Measurements from ENCODE around the gene CDK11B. TPM values are rescaled to one million over a fixed set of nuclear protein-coding genes. Genes with fewer than 3 reads are reported as not detected.

CDK11B gene
- total RNA-seq, 4 donors from 2014 or later = 12.8 to 23.7 (median 15.0) TPM

- WGBS, 2 donors = 94 to 96% methylated on average over 4 to 5 of the region's 9 CpGs
- H3K4me3 ChIP-seq (replicated peaks in 1 of 3) = no peak overlapping the region
Observed at GRCh38 chr1:1618396-1619068, 40.3 kb downstream of the CDK11B start.

DNA sequence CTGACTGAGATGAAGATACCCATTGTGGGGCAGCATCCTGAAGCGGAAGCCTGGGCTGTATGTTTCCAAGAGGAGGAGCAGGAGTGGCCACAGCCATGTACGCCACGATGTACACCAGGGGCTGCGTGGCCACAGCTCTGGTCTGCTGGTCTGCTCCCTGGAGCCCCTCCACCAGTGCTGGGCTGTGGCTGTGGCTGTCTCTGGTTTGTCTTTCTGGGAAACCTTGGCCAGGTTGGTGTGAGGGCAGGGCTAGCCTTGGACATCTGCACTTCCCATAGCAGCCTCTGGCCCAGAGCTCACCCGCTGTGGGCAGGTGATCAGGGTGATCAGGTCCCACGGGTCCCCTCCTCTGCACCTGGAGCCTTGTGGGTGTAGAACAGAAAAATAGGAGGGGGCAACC lies 40.9 kb downstream of the CDK11B start:
- intact Hi-C loops (cut with DNase I) = no loop called here
- DNase-seq = no peak
- no peak for TF ChIP-seq CTCF (IDR thresholded peaks at IDR 0.05)
- TF ChIP-seq POLR2A (IDR thresholded peaks at IDR 0.05) = no peak
- no peak overlapping the region for H3K4me3 ChIP-seq (replicated peaks in 1 of 3)
- WGBS, 2 donors = 91 to 96% methylated on average over 5 to 6 of the region's 6 CpGs
- H3K36me3 ChIP-seq = peaks cover 0 to 10% of the 10 kb centered on the region in 2 donors
- peaks cover 24 to 26% of the 10 kb centered on the region in 2 donors for H3K4me1 ChIP-seq
- H3K27me3 ChIP-seq = no peaks in the 10 kb centered on the region
- no peak overlapping the region for H3K27ac ChIP-seq
- no peaks in the 10 kb centered on the region for H3K9me3 ChIP-seq

More at GRCh38 chr1:1618396-1619068, 40.3 kb downstream of the CDK11B start:
- intact Hi-C loops (cut with DNase I) = no loop called here
- H3K27ac ChIP-seq = no peak overlapping the region
- H3K27me3 ChIP-seq = no peaks in the 10 kb centered on the region
- H3K36me3 ChIP-seq = peaks cover 0 to 10% of the 10 kb centered on the region in 2 donors
- peaks cover 20% of the 10 kb centered on the region in 2 donors for H3K4me1 ChIP-seq
- DNase-seq = no peak
- TF ChIP-seq CTCF (IDR thresholded peaks at IDR 0.05) (no peak), POLR2A (IDR thresholded peaks at IDR 0.05) (no peak)
- no peaks in the 10 kb centered on the region for H3K9me3 ChIP-seq

GRCh38 chr1:1617516-1617915 lies 41.3 kb downstream of the CDK11B start:
- peaks cover 27 to 30% of the 10 kb centered on the region in 2 donors for H3K4me1 ChIP-seq
- DNase-seq = no peak
- 96% methylated on average over 11 of the region's 11 CpGs for WGBS, 2 donors
- H3K27me3 ChIP-seq = no peaks in the 10 kb centered on the region
- H3K4me3 ChIP-seq (replicated peaks in 1 of 3) = no peak overlapping the region
- no peaks in the 10 kb centered on the region for H3K9me3 ChIP-seq
- no peak overlapping the region for H3K27ac ChIP-seq
- no peak for TF ChIP-seq CTCF (IDR thresholded peaks at IDR 0.05)
- no peak for TF ChIP-seq POLR2A (IDR thresholded peaks at IDR 0.05)
- intact Hi-C loops (cut with DNase I) = no loop called here
- peaks cover 0 to 10% of the 10 kb centered on the region in 2 donors for H3K36me3 ChIP-seq

DNA sequence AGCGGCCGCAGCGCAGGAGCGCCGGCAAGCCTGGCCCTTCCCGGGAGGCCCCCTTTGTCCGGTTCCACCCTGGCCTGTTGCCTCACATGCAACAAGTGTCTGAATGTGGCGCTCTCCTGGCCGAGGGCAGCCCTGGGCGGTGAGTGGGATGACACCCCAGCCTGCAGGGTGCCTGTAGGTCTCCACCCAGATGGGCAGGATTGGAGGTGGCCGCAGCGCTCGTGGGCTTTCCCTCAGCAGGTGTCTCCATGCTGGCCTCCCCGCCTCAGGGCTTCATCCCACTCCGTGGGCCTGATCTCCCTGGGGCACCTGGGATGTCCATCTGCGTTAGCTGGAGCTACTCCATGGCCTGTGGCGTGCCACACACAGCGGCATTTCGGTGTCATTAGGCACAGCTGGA lies 42.0 kb downstream of the CDK11B start:
- peaks cover 31 to 36% of the 10 kb centered on the region in 2 donors for H3K4me1 ChIP-seq
- whole genome bisulfite sequencing, 2 donors = 81% methylated on average over 7 to 8 of the region's 19 CpGs
- peak overlapping the region in 1 of 3 donors; percentile 91 for H3K4me3 ChIP-seq (replicated peaks in 1 of 3)
- intact Hi-C loops (cut with DNase I) = no loop called here
- peaks cover 0 to 10% of the 10 kb centered on the region in 2 donors for H3K36me3 ChIP-seq
- no peak overlapping the region for H3K27ac ChIP-seq
- TF ChIP-seq POLR2A (IDR thresholded peaks at IDR 0.05) = no peak
- TF ChIP-seq CTCF (IDR thresholded peaks at IDR 0.05) = no peak
- no peak for DNase-seq
- no peaks in the 10 kb centered on the region for H3K9me3 ChIP-seq
- H3K27me3 ChIP-seq = no peaks in the 10 kb centered on the region

- Histone ChIP-seq H3K4me3 (replicated peaks in 1 of 3) (peak overlapping the region; percentile 50 to 100 (median 91)), H3K4me1 (peaks cover 31 to 42% of the 10 kb centered on the region in 2 donors), H3K27me3 (no peaks in the 10 kb centered on the region), H3K9me3 (no peaks in the 10 kb centered on the region), H3K36me3 (peaks cover 0 to 10% of the 10 kb centered on the region in 2 donors), H3K27ac (peak overlapping the region; percentile 100)
- 5 to 9% methylated on average over 22 to 24 of the region's 80 CpGs for WGBS, 2 donors
- TF ChIP-seq POLR2A (IDR thresholded peaks at IDR 0.05) (no peak), CTCF (IDR thresholded peaks at IDR 0.05) (no peak)
- peak; percentile 50 to 53 for DNase-seq
- intact Hi-C loops (cut with DNase I) = no loop called here
Observed at GRCh38 chr1:1616045-1616790, 42.6 kb downstream of the CDK11B start.

Data from thyroid gland (tissue), 4 donors.